Forelimb muscle (tissue), 1 donor: ENCODE data around the gene KPNA6. TPM values are rescaled to one million over a fixed set of nuclear protein-coding genes. Genes with fewer than 3 reads are reported as not detected.
"Not testable (repeated sequence)": the region's sequence is repeated elsewhere in the genome, so short reads cannot be mapped to it uniquely, and the experiment has no call there.

Experiments
- DNase-seq: peaks from one replicate; pipeline ENCODE4 v3.0.0-alpha.2; 2013; ENCODE audit warnings: low read depth
- polyA plus RNA-seq: library from polyadenylated mRNA; unstranded; fragments of 120-200 nt; gene quantifications from one replicate; pipeline ENCODE4 v1.2.1, GENCODE V29; 2013; ENCODE audit not compliant: insufficient read length

The KPNA6 gene
- 23.4 TPM for polyA plus RNA-seq

GRCh38 chr1:32107742-32108661 lies at the start of gene KPNA6:
Gene KPNA6 (plus strand): TSS chr1:32108056. CDS start chr1:32108131, 75 bp downstream.
- peak; percentile 97 for DNase-seq

GRCh38 chr1:32060914-32061313 lies 46.9 kb upstream of the KPNA6 start:
- no peak for DNase-seq

- DNase-seq = no peak
Measured at GRCh38 chr1:32062867-32063230, 45.0 kb upstream of the KPNA6 start.

GRCh38 chr1:32063261-32063681 lies 44.6 kb upstream of the KPNA6 start:
- DNase-seq = no peak

- DNase-seq = not testable (repeated sequence)
Measured at GRCh38 chr1:32065613-32066488, 42.0 kb upstream of the KPNA6 start.

GRCh38 chr1:32066489-32066873 lies 41.4 kb upstream of the KPNA6 start:
- DNase-seq = no peak

- DNase-seq = no peak
Measured at GRCh38 chr1:32068957-32069588, 38.8 kb upstream of the KPNA6 start.

GRCh38 chr1:32071758-32072621 lies 35.9 kb upstream of the KPNA6 start:
- DNase-seq = no peak

GRCh38 chr1:32072622-32073298 lies 35.1 kb upstream of the KPNA6 start, which contains the start of gene TMEM39B:
Gene TMEM39B (plus strand): TSS chr1:32072939. CDS start chr1:32073048, 109 bp downstream.
- DNase-seq = peak; percentile 92

GRCh38 chr1:32073299-32074229 lies 34.3 kb upstream of the KPNA6 start:
- DNase-seq = no peak

GRCh38 chr1:32074841-32075240 lies 33.0 kb upstream of the KPNA6 start:
- no peak for DNase-seq

- DNase-seq = no peak
Measured at GRCh38 chr1:32077451-32077850, 30.4 kb upstream of the KPNA6 start.

- no peak for DNase-seq
Measured at GRCh38 chr1:32082022-32082421, 25.8 kb upstream of the KPNA6 start.

- not testable (repeated sequence) for DNase-seq
Measured at GRCh38 chr1:32086381-32086780, 21.5 kb upstream of the KPNA6 start.

GRCh38 chr1:32091176-32091575 lies 16.7 kb upstream of the KPNA6 start:
- no peak for DNase-seq

GRCh38 chr1:32091591-32091990 lies 16.3 kb upstream of the KPNA6 start:
- no peak for DNase-seq

- DNase-seq = no peak
Measured at GRCh38 chr1:32094746-32095521, 12.9 kb upstream of the KPNA6 start.

GRCh38 chr1:32099426-32099825 lies 8.4 kb upstream of the KPNA6 start:
- DNase-seq = no peak
